Panc1 (cell line): Measurements from ENCODE around the gene RBMS1.

Experiments
- POLR2AphosphoS5 ChIP-seq: IDR thresholded peaks from 2 replicates; pipeline ENCODE4 v1.6.1; 2012; ENCODE audit warnings: mild to moderate bottlenecking, low read depth, low read length, moderate library complexity
- TCF7L2 ChIP-seq: IDR thresholded peaks from 2 replicates; pipeline ENCODE4 v1.6.1; 2011; ENCODE audit warnings: mild to moderate bottlenecking, low read depth, low read length, inconsistent platforms
- TF ChIP-seq, protein P1 (sequence below): fragments of 450-650 bp; IDR thresholded peaks from 2 replicates; pipeline ENCODE4 v1.5.1; 2017; ENCODE audit warnings: mild to moderate bottlenecking
- TF ChIP-seq, protein P2 (sequence below), 2 experiments: IDR thresholded peaks; 2 replicates each; pipeline ENCODE4 v1.6.1; 2011 to 2012; ENCODE audit warnings: low read depth in 2 of 2, control low read depth in 1 of 2, low read length in 1 of 2, mild to moderate bottlenecking in 1 of 2, moderate library complexity in 1 of 2; ENCODE audit not compliant: insufficient read depth in 1 of 2

GRCh38 chr2:160331258-160332025, 162.2 kb downstream of the RBMS1 start:
- TF ChIP-seq, protein P1, sequence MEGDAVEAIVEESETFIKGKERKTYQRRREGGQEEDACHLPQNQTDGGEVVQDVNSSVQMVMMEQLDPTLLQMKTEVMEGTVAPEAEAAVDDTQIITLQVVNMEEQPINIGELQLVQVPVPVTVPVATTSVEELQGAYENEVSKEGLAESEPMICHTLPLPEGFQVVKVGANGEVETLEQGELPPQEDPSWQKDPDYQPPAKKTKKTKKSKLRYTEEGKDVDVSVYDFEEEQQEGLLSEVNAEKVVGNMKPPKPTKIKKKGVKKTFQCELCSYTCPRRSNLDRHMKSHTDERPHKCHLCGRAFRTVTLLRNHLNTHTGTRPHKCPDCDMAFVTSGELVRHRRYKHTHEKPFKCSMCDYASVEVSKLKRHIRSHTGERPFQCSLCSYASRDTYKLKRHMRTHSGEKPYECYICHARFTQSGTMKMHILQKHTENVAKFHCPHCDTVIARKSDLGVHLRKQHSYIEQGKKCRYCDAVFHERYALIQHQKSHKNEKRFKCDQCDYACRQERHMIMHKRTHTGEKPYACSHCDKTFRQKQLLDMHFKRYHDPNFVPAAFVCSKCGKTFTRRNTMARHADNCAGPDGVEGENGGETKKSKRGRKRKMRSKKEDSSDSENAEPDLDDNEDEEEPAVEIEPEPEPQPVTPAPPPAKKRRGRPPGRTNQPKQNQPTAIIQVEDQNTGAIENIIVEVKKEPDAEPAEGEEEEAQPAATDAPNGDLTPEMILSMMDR, result no peak
- TF ChIP-seq POLR2AphosphoS5 (no peak), TCF7L2 (no peak)
- TF ChIP-seq, protein P2, sequence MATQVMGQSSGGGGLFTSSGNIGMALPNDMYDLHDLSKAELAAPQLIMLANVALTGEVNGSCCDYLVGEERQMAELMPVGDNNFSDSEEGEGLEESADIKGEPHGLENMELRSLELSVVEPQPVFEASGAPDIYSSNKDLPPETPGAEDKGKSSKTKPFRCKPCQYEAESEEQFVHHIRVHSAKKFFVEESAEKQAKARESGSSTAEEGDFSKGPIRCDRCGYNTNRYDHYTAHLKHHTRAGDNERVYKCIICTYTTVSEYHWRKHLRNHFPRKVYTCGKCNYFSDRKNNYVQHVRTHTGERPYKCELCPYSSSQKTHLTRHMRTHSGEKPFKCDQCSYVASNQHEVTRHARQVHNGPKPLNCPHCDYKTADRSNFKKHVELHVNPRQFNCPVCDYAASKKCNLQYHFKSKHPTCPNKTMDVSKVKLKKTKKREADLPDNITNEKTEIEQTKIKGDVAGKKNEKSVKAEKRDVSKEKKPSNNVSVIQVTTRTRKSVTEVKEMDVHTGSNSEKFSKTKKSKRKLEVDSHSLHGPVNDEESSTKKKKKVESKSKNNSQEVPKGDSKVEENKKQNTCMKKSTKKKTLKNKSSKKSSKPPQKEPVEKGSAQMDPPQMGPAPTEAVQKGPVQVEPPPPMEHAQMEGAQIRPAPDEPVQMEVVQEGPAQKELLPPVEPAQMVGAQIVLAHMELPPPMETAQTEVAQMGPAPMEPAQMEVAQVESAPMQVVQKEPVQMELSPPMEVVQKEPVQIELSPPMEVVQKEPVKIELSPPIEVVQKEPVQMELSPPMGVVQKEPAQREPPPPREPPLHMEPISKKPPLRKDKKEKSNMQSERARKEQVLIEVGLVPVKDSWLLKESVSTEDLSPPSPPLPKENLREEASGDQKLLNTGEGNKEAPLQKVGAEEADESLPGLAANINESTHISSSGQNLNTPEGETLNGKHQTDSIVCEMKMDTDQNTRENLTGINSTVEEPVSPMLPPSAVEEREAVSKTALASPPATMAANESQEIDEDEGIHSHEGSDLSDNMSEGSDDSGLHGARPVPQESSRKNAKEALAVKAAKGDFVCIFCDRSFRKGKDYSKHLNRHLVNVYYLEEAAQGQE (IDR thresholded peaks at IDR 0.05; ENCODE audit: insufficient read depth in 1 of 2, low read depth in 2 of 2, low read length in 1 of 2), result no peak
